Calu3 (cell line): ENCODE measurements around the gene CCDC32. TPM values are rescaled to one million over a fixed set of nuclear protein-coding genes. Genes with fewer than 3 reads are reported as not detected.

Source experiments
- BruUV-seq: library from RNA; stranded (reverse); fragments of 400-500 nt; replicated peaks from 2 replicates; lab custom pipeline; 2021; lab: Mats Ljungman, UMichigan
- CTCF ChIA-PET: fragments of 300-600 bp; sonication (Branson Sonifier 250); formaldehyde crosslinking; loops from one replicate; lab custom pipeline; 2022; ENCODE audit warnings: antibody characterized with exemption; lab: Charles Lee
- DNase-seq: peaks from one replicate; pipeline ENCODE4 v3.0.0; 2022
- H3K27ac Mint-ChIP-seq: one replicate; pipeline ENCODE4 v1.8.0; 2022; ENCODE audit warnings: mixed read lengths; ENCODE audit not compliant: unreplicated experiment
- H3K27me3 Mint-ChIP-seq: one replicate; pipeline ENCODE4 v1.8.0; 2022; ENCODE audit warnings: mixed read lengths; ENCODE audit not compliant: unreplicated experiment
- H3K36me3 Mint-ChIP-seq: one replicate; pipeline ENCODE4 v1.8.0; 2022; ENCODE audit warnings: mild to moderate bottlenecking, moderate library complexity, mixed read lengths; ENCODE audit not compliant: insufficient read depth, unreplicated experiment
- H3K4me1 Mint-ChIP-seq: one replicate; pipeline ENCODE4 v1.8.0; 2022; ENCODE audit warnings: mild to moderate bottlenecking, low read depth, mixed read lengths; ENCODE audit not compliant: unreplicated experiment
- H3K4me3 Mint-ChIP-seq: one replicate; pipeline ENCODE4 v1.8.0; 2022; ENCODE audit warnings: mild to moderate bottlenecking, low read depth, moderate library complexity, mixed read lengths; ENCODE audit not compliant: unreplicated experiment
- H3K9me3 Mint-ChIP-seq: one replicate; pipeline ENCODE4 v1.8.0; 2022; ENCODE audit warnings: low read depth, mixed read lengths; ENCODE audit not compliant: unreplicated experiment
- intact Hi-C: fragments of 100-400 bp; cut with micrococcal nuclease; formaldehyde crosslinking; loops from one replicate; pipeline ENCODE4 v1.10.0; 2022; ENCODE audit not compliant: unreplicated experiment
- total RNA-seq: library from RNA; stranded (reverse); gene quantifications from 2 replicates; pipeline ENCODE4 v1.2.3, GENCODE V29; 2022
- TF ChIP-seq, protein P1 (sequence below): fragments of 200-600 bp; IDR thresholded peaks from one replicate; pipeline ENCODE4 v1.8.0; 2022; ENCODE audit warnings: antibody characterized with exemption; ENCODE audit not compliant: unreplicated experiment

CCDC32 gene
- total RNA-seq, 1 experiment from 2014 or later, result 13.6 TPM

DNA sequence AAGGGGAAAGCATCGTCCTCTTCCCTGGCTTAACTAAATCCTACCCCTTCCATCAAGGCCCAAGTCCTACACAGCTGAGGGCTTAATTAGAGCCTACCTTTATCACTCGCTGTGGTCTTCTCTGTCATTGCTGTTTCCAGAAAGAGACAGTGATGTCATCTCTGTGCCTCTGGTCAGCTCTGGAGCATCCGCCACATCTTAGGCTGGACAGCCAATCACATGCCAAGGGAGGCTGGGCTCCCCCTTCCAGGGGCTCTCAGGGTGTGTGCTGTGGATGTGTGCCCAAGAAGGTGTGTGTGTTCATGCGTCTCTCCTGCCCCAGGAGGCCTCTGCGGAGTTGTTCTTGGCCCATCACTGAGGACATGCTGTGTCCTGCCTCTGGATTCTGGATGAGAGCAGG, 51.2 kb downstream of the CCDC32 start:
- no peak overlapping the region for H3K4me3 Mint-ChIP-seq
- no TSS peak for BruUV-seq
- intact Hi-C loops, result no loop called here
- DNase-seq, result no peak
- H3K27ac Mint-ChIP-seq, result no peak overlapping the region
- CTCF ChIA-PET, result no interaction called here
- TF ChIP-seq, protein P1, sequence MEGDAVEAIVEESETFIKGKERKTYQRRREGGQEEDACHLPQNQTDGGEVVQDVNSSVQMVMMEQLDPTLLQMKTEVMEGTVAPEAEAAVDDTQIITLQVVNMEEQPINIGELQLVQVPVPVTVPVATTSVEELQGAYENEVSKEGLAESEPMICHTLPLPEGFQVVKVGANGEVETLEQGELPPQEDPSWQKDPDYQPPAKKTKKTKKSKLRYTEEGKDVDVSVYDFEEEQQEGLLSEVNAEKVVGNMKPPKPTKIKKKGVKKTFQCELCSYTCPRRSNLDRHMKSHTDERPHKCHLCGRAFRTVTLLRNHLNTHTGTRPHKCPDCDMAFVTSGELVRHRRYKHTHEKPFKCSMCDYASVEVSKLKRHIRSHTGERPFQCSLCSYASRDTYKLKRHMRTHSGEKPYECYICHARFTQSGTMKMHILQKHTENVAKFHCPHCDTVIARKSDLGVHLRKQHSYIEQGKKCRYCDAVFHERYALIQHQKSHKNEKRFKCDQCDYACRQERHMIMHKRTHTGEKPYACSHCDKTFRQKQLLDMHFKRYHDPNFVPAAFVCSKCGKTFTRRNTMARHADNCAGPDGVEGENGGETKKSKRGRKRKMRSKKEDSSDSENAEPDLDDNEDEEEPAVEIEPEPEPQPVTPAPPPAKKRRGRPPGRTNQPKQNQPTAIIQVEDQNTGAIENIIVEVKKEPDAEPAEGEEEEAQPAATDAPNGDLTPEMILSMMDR, result no peak
- peaks cover 25% of the 10 kb centered on the region for H3K4me1 Mint-ChIP-seq
- H3K27me3 Mint-ChIP-seq, result no peaks in the 10 kb centered on the region
- H3K9me3 Mint-ChIP-seq, result no peaks in the 10 kb centered on the region
- H3K36me3 Mint-ChIP-seq, result peaks cover 9% of the 10 kb centered on the region

DNA sequence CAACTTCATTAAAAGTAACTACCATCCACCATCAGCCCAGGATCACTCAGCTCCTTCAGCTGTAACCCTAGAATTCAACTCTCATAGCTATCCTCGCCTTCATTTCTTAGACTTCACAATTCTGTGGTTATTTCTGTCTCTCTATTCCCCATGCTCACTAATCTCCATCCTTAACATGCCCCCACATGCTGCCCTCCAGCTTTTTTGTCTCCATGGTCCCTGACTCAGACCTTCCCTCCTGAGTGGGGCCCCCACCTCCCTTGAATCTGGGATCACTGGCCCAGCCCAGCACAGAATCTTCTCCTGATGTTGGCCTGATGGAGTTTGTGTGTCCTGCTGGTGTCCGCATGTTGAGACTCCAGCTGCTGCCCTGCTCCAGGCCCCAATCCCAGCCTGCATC, 52.4 kb downstream of the CCDC32 start:
- Mint-ChIP-seq H3K27me3 (no peaks in the 10 kb centered on the region), H3K4me1 (peaks cover 25% of the 10 kb centered on the region), H3K4me3 (peak overlapping the region; percentile 73), H3K27ac (no peak overlapping the region), H3K36me3 (peaks cover 9% of the 10 kb centered on the region), H3K9me3 (no peaks in the 10 kb centered on the region)
- no TSS peak for BruUV-seq
- CTCF ChIA-PET, result no interaction called here
- TF ChIP-seq, protein P1, result no peak
- DNase-seq, result no peak
- intact Hi-C loops, result no loop called here

DNA sequence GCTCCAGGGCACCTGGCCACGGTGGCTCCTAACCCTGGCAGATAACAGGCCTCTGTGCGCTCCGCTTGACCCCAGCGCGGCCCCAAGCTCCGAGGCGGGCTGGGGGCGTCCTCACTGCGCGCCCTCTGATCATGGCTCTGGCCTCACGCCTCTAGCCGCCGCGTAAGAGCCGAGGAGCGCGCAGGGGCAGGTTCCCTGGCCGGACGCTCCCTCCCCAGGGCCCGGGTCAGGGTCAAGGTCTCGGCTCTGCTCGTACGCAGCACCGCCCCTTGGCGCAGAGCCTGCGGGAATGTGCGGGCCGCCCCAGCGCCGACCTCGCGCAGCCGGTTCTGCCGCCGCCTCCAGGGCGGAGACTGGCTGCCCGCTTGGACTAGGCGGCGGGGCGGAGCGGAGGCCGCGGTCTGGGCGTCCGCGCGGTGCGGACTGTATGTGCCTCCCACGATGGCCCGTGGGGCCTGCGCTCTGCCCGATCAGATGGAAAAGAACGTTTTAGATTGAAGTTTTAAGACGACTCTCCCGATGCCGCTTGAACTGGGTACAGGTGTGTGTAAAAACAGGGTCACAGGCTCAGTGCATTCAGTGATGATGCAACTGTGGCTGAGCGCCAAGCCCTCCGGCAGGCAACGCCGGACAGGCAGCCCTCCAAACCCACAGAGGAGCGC, 53.2 kb downstream of the CCDC32 start:
- intact Hi-C loops, result no loop called here
- no peaks in the 10 kb centered on the region for H3K27me3 Mint-ChIP-seq
- peak overlapping the region; percentile 73 for H3K4me3 Mint-ChIP-seq
- H3K27ac Mint-ChIP-seq, result no peak overlapping the region
- H3K9me3 Mint-ChIP-seq, result no peaks in the 10 kb centered on the region
- H3K4me1 Mint-ChIP-seq, result peaks cover 25% of the 10 kb centered on the region
- BruUV-seq, result no TSS peak
- TF ChIP-seq, protein P1, result no peak
- peaks cover 9% of the 10 kb centered on the region for H3K36me3 Mint-ChIP-seq
- CTCF ChIA-PET, result no interaction called here
- peak; percentile 60 for DNase-seq

DNA sequence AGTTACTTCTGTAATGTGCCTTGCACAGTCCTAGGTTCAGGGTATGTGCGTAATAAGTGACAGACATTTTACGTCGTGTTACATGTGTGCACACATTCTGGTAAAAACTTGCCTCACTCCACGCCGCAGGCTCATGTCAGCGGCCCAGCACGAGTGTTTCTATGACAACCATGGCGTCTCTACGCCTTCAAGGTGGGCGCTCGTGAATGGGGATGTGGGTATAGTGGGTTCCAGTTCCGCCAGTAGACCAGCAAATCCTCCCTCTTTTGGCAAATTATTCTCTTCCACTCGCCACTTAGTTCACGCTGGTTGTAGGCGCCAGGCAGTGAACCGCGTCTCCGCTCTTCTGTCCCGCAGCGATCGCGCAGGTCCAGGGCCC, 53.8 kb downstream of the CCDC32 start:
- TF ChIP-seq, protein P1, result no peak
- H3K4me1 Mint-ChIP-seq, result peaks cover 25% of the 10 kb centered on the region
- no peaks in the 10 kb centered on the region for H3K27me3 Mint-ChIP-seq
- no peaks in the 10 kb centered on the region for H3K9me3 Mint-ChIP-seq
- no peak overlapping the region for H3K27ac Mint-ChIP-seq
- CTCF ChIA-PET, result no interaction called here
- BruUV-seq, result no TSS peak
- peaks cover 9% of the 10 kb centered on the region for H3K36me3 Mint-ChIP-seq
- no peak for DNase-seq
- H3K4me3 Mint-ChIP-seq, result peak overlapping the region; percentile 73
- intact Hi-C loops, result no loop called here
